Caco-2 (cell line): ENCODE data around the gene MPZL3. TPM values are rescaled to one million over a fixed set of nuclear protein-coding genes. Genes with fewer than 3 reads are reported as not detected.

Source experiments
- BruUV-seq: library from RNA; stranded (reverse); fragments of 400-500 nt; replicated peaks from 2 replicates; lab custom pipeline; 2021; lab: Mats Ljungman, UMichigan
- CTCF ChIA-PET: fragments of 300-600 bp; sonication (Branson Sonifier 250); formaldehyde crosslinking; loops from one replicate; lab custom pipeline; 2022; ENCODE audit warnings: antibody characterized with exemption; lab: Charles Lee
- POLR2A ChIA-PET: fragments of 300-600 bp; sonication (Branson Sonifier 250); formaldehyde crosslinking; loops from one replicate; lab custom pipeline; 2022; ENCODE audit warnings: antibody characterized with exemption; lab: Charles Lee
- DNase-seq, 2 experiments: peaks; one replicate each; pipeline versions ENCODE4 v3.0.0 to v3.0.0-alpha.2; 2020 to 2022
- H3K27me3 ChIP-seq: replicated peaks from 2 replicates; pipeline ENCODE4 v1.6.0; 2011; ENCODE audit warnings: low read length; ENCODE audit not compliant: control insufficient read depth, insufficient read depth
- H3K36me3 ChIP-seq: 2 replicates; pipeline ENCODE4 v1.5.1; 2011; ENCODE audit warnings: low read length; ENCODE audit not compliant: control insufficient read depth, insufficient read depth
- H3K4me1 ChIP-seq: fragments of 250-450 bp; sonication (Bioruptor Pico); 2 replicates; pipeline ENCODE4 v1.5.1; 2020; ENCODE audit warnings: mild to moderate bottlenecking
- H3K4me3 ChIP-seq: 2 replicates; pipeline ENCODE4 v1.5.1; 2011; ENCODE audit warnings: low read depth, mild to moderate bottlenecking, control low read depth, low read length
- H3K9me3 ChIP-seq: fragments of 250-450 bp; sonication (Bioruptor Pico); 2 replicates; pipeline ENCODE4 v1.5.1; 2020; ENCODE audit warnings: mild to moderate bottlenecking, moderate library complexity
- H3K27ac Mint-ChIP-seq: one replicate; pipeline ENCODE4 v1.8.0; 2022; ENCODE audit warnings: mixed read lengths; ENCODE audit not compliant: unreplicated experiment
- H3K27me3 Mint-ChIP-seq: one replicate; pipeline ENCODE4 v1.8.0; 2022; ENCODE audit warnings: mixed read lengths; ENCODE audit not compliant: insufficient read depth, unreplicated experiment
- H3K36me3 Mint-ChIP-seq: one replicate; pipeline ENCODE4 v1.8.0; 2022; ENCODE audit warnings: mild to moderate bottlenecking, mixed read lengths; ENCODE audit not compliant: insufficient read depth, unreplicated experiment
- H3K4me1 Mint-ChIP-seq: one replicate; pipeline ENCODE4 v1.8.0; 2022; ENCODE audit warnings: low read depth, mixed read lengths; ENCODE audit not compliant: unreplicated experiment
- H3K4me3 Mint-ChIP-seq: one replicate; pipeline ENCODE4 v1.8.0; 2022; ENCODE audit warnings: mild to moderate bottlenecking, moderate library complexity, mixed read lengths; ENCODE audit not compliant: unreplicated experiment
- H3K9me3 Mint-ChIP-seq: one replicate; pipeline ENCODE4 v1.8.0; 2022; ENCODE audit warnings: mixed read lengths; ENCODE audit not compliant: unreplicated experiment
- intact Hi-C: fragments of 100-400 bp; cut with micrococcal nuclease; formaldehyde crosslinking; loops from one replicate; pipeline ENCODE4 v1.10.0; 2022; ENCODE audit not compliant: unreplicated experiment
- total RNA-seq: library from RNA; stranded (reverse); gene quantifications from 2 replicates; pipeline ENCODE4 v1.2.3, GENCODE V29; 2022
- TF ChIP-seq, protein P1 (sequence below), 2 experiments: fragments of 200-600 bp in 1 of 2; IDR thresholded peaks; 1 replicate in 1 of 2; 2 replicates in 1 of 2; pipeline versions ENCODE4 v1.5.1 to v1.8.0; 2011 to 2022; ENCODE audit warnings: antibody characterized with exemption in 1 of 2, control low read depth in 1 of 2, inconsistent platforms in 1 of 2, low read depth in 1 of 2, low read length in 1 of 2, mild to moderate bottlenecking in 1 of 2, moderate library complexity in 1 of 2; ENCODE audit not compliant: insufficient read depth in 1 of 2, severe bottlenecking in 1 of 2, unreplicated experiment in 1 of 2

Gene MPZL3
- total RNA-seq, 1 experiment from 2014 or later: 31.8 TPM

DNA sequence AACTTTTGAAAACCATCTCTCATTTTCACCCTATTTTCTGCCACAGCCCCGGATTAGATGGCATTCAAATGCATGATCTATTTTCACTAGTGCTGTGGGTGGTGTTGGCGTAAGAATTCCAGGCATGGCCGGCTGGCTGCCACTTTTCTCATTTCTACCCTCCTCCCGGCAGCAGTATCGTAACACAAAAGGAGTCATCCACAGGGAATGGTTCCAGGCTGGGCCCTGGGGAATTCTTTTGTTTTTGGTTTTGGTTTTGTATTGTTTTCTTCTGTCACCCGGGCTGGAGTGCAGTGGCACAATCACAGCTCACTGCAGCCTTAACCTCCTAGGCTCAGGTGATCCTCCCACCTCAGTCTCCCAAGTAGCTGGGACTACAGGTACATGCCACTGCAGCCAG, 41.2 kb downstream of the MPZL3 start:
- no peaks in the 10 kb centered on the region for H3K9me3 ChIP-seq
- H3K27me3 ChIP-seq: no peaks in the 10 kb centered on the region
- no peak overlapping the region for H3K4me3 ChIP-seq
- Mint-ChIP-seq H3K36me3 (peaks cover 12% of the 10 kb centered on the region), H3K4me1 (peaks cover 53% of the 10 kb centered on the region), H3K27ac (peak overlapping the region; percentile 67), H3K9me3 (no peaks in the 10 kb centered on the region), H3K4me3 (no peak overlapping the region), H3K27me3 (no peaks in the 10 kb centered on the region)
- TF ChIP-seq, protein P1, sequence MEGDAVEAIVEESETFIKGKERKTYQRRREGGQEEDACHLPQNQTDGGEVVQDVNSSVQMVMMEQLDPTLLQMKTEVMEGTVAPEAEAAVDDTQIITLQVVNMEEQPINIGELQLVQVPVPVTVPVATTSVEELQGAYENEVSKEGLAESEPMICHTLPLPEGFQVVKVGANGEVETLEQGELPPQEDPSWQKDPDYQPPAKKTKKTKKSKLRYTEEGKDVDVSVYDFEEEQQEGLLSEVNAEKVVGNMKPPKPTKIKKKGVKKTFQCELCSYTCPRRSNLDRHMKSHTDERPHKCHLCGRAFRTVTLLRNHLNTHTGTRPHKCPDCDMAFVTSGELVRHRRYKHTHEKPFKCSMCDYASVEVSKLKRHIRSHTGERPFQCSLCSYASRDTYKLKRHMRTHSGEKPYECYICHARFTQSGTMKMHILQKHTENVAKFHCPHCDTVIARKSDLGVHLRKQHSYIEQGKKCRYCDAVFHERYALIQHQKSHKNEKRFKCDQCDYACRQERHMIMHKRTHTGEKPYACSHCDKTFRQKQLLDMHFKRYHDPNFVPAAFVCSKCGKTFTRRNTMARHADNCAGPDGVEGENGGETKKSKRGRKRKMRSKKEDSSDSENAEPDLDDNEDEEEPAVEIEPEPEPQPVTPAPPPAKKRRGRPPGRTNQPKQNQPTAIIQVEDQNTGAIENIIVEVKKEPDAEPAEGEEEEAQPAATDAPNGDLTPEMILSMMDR (IDR thresholded peaks at IDR 0.05; ENCODE audit: insufficient read depth in 1 of 2, low read depth in 1 of 2, low read length in 1 of 2, severe bottlenecking in 1 of 2, unreplicated experiment in 1 of 2): no peak
- CTCF ChIA-PET: interaction anchor here (0.9 to 2.9 kb wide), 5 partner anchors 9 to 64 kb away, joined by 4 to 75 read pairs (median 7); partner anchors contain the start of gene MPZL2
- H3K4me1 ChIP-seq: peaks cover 78% of the 10 kb centered on the region
- DNase-seq: no peak
- no peaks in the 10 kb centered on the region for H3K36me3 ChIP-seq
- intact Hi-C loops: no loop called here
- POLR2A ChIA-PET: interaction anchor here (0.9 to 2.0 kb wide), 5 partner anchors 8 to 53 kb away, joined by 3 to 16 read pairs (median 13); partner anchors contain the start of genes MPZL2 and MPZL3
- BruUV-seq: no TSS peak

DNA sequence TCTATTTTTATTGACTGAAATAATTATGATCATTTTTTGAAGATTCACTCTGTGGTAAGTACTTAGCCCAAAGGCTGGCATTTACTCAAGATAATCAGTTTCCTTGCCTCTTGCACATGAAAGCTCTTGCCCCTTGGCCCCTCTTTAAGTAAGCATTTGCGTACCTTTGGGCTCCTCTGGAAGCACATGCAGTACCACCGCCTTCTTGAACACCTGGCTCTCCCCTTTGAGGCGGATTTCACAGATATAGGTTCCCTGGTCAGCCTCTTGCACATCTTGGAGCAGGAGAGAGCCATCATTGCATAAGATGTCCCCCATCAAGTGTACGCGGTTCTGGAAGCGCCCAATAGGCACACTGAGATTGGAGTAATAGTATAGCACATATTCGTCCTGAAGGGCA, 41.8 kb downstream of the MPZL3 start:
- Histone ChIP-seq H3K4me3 (no peak overlapping the region), H3K9me3 (no peaks in the 10 kb centered on the region), H3K4me1 (peaks cover 78% of the 10 kb centered on the region), H3K27me3 (no peaks in the 10 kb centered on the region), H3K36me3 (no peaks in the 10 kb centered on the region)
- TF ChIP-seq, protein P1 (IDR thresholded peaks at IDR 0.05; ENCODE audit: insufficient read depth in 1 of 2, low read depth in 1 of 2, low read length in 1 of 2, severe bottlenecking in 1 of 2, unreplicated experiment in 1 of 2): no peak
- Mint-ChIP-seq H3K9me3 (no peaks in the 10 kb centered on the region), H3K27me3 (no peaks in the 10 kb centered on the region), H3K36me3 (peaks cover 12% of the 10 kb centered on the region), H3K4me3 (no peak overlapping the region), H3K27ac (peak overlapping the region; percentile 67), H3K4me1 (peaks cover 60% of the 10 kb centered on the region)
- CTCF ChIA-PET: interaction anchor here (2.9 kb wide), 1 partner anchor 12 kb away, joined by 75 read pairs; no protein-coding TSS in a partner anchor
- DNase-seq: no peak
- POLR2A ChIA-PET: no interaction called here
- no TSS peak for BruUV-seq
- intact Hi-C loops: no loop called here

DNA sequence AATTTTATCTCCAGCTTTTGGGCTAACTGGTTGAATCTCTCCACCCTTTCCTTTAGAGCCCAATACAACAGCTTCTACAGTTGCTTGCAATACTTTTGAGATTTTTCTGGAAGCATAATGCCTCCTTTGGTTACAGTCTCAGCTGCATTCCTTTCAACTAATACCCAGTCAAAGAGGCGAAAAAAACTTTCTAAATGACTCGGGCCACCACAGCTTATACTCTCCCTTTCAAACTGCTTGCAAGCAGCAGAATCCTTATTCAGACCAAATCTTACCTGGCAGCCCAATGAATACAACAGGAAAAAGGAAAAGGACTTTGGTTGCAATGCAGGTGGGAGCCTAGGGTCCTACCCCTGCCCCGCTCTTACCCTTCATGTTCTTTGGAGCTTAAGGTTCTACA, 43.1 kb downstream of the MPZL3 start:
- TF ChIP-seq, protein P1 (IDR thresholded peaks at IDR 0.05; ENCODE audit: insufficient read depth in 1 of 2, low read depth in 1 of 2, low read length in 1 of 2, severe bottlenecking in 1 of 2, unreplicated experiment in 1 of 2): no peak
- Mint-ChIP-seq H3K4me3 (no peak overlapping the region), H3K9me3 (no peaks in the 10 kb centered on the region), H3K27ac (no peak overlapping the region), H3K4me1 (peaks cover 48% of the 10 kb centered on the region), H3K27me3 (no peaks in the 10 kb centered on the region), H3K36me3 (peaks cover 9% of the 10 kb centered on the region)
- no peak overlapping the region for H3K4me3 ChIP-seq
- no peaks in the 10 kb centered on the region for H3K9me3 ChIP-seq
- H3K36me3 ChIP-seq: no peaks in the 10 kb centered on the region
- H3K27me3 ChIP-seq: no peaks in the 10 kb centered on the region
- no TSS peak for BruUV-seq
- ChIA-PET CTCF (interaction anchor here (0.9 kb wide), 1 partner anchor 11 kb away, joined by 5 read pairs; no protein-coding TSS in a partner anchor), POLR2A (no interaction called here)
- intact Hi-C loops: no loop called here
- H3K4me1 ChIP-seq: peaks cover 76% of the 10 kb centered on the region
- no peak for DNase-seq
